HUDEP-2 (cell line): ENCODE measurements around the gene ASMT.
"Not testable (repeated sequence)": the region's sequence is repeated elsewhere in the genome, so short reads cannot be mapped to it uniquely, and the experiment has no call there.

Experiments
- DNase-seq, 76 experiments: peaks; one replicate each; lab custom pipeline; 2025; ENCODE audit not compliant: unreplicated experiment in 76 of 76; lab: John Stamatoyannopoulos, UW

The ASMT gene

GRCh38 chrX:1646009-1646408 lies 31.1 kb downstream of the ASMT start:
- DNase-seq = no peak

- DNase-seq = no peak
Observed at GRCh38 chrX:1649621-1650020, 34.8 kb downstream of the ASMT start.

GRCh38 chrX:1652011-1652811 lies 37.4 kb downstream of the ASMT start:
- DNase-seq = peak in 18 of 76 experiments; percentile 1 to 41 (median 13)

- DNase-seq = no peak
Observed at GRCh38 chrX:1656379-1656778, 41.5 kb downstream of the ASMT start.

GRCh38 chrX:1657367-1658070 lies 42.7 kb downstream of the ASMT start:
- DNase-seq = peak in 1 of 76 experiments; percentile 1

- no peak for DNase-seq
Observed at GRCh38 chrX:1658071-1658491, 43.2 kb downstream of the ASMT start.

GRCh38 chrX:1659664-1660461 lies 45.0 kb downstream of the ASMT start:
- no peak for DNase-seq

GRCh38 chrX:1661048-1661921 lies 46.4 kb downstream of the ASMT start:
- peak in 3 of 76 experiments; percentile 0 to 61 (median 12) for DNase-seq

- no peak for DNase-seq
Observed at GRCh38 chrX:1661922-1662221, 47.0 kb downstream of the ASMT start.

GRCh38 chrX:1667566-1667965 lies 52.7 kb downstream of the ASMT start:
- DNase-seq = no peak

- peak in 30 of 76 experiments; percentile 0 to 55 (median 8) for DNase-seq
Observed at GRCh38 chrX:1673337-1673736, 58.5 kb downstream of the ASMT start.

- DNase-seq = no peak
Observed at GRCh38 chrX:1676866-1677265, 62.0 kb downstream of the ASMT start.

- no peak for DNase-seq
Observed at GRCh38 chrX:1679238-1679637, 64.4 kb downstream of the ASMT start.

GRCh38 chrX:1681439-1681838 lies 66.6 kb downstream of the ASMT start:
- DNase-seq = no peak

GRCh38 chrX:1681856-1682255 lies 67.0 kb downstream of the ASMT start:
- not testable (repeated sequence) for DNase-seq

- not testable (repeated sequence) for DNase-seq
Observed at GRCh38 chrX:1682501-1682900, 67.6 kb downstream of the ASMT start.

- not testable (repeated sequence) for DNase-seq
Observed at GRCh38 chrX:1684883-1685282, 70.0 kb downstream of the ASMT start.

- not testable (repeated sequence) for DNase-seq
Observed at GRCh38 chrX:1685444-1685880, 70.6 kb downstream of the ASMT start.

GRCh38 chrX:1686642-1687041 lies 71.8 kb downstream of the ASMT start:
- no peak for DNase-seq
